HG02571 (cell line): ENCODE data around the gene TNIP3.

Experiments
- ATAC-seq: cut with Tn5 transposase; IDR thresholded peaks from one replicate; pipeline ENCODE4 v1.9.1; 2021; ENCODE audit warnings: mild to moderate bottlenecking, moderate library complexity; ENCODE audit not compliant: unreplicated experiment

Gene TNIP3

GRCh38 chr4:121093261-121093660 is 70.9 kb downstream of the TNIP3 start:
- ATAC-seq: no peak

- ATAC-seq: no peak
Observed at GRCh38 chr4:121091941-121092340, 72.2 kb downstream of the TNIP3 start.

GRCh38 chr4:121088867-121089266 is 75.3 kb downstream of the TNIP3 start:
- no peak for ATAC-seq
